Activated CD4-positive, CD25-positive, alpha-beta regulatory T cell (primary cell): ENCODE measurements around the gene WDR73.
"Not testable (repeated sequence)": the region's sequence is repeated elsewhere in the genome, so short reads cannot be mapped to it uniquely, and the experiment has no call there.

Experiments
- DNase-seq, 4 experiments: peaks; one replicate each; lab custom pipeline; 2025; lab: John Stamatoyannopoulos, UW

The WDR73 gene

GRCh38 chr15:84653910-84654688 is at the start of gene WDR73:
WDR73 (minus strand) TSS chr15:84654283; CDS start chr15:84654274, 9 bp downstream.
- DNase-seq: peak; percentile 92 to 97 (median 96)

DNA sequence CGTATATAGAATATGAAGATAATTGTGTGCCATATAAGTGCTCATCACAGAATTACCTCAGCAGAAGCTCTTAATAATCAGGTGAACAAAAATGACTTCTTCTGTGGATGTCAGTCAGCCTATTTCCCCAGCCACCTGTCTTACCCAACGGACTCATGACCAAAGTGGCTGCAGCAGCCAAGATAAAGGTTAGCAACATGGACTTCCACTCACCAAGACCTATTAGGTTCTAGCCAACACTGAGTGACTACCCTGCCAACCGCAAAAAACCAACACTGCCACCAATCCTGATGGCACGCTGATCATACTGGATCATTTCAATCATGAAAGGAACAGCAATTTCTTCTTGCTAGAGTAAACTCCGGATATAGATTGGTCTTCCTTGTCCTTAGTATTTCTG is 49.7 kb upstream of the WDR73 start:
- no peak for DNase-seq

DNA sequence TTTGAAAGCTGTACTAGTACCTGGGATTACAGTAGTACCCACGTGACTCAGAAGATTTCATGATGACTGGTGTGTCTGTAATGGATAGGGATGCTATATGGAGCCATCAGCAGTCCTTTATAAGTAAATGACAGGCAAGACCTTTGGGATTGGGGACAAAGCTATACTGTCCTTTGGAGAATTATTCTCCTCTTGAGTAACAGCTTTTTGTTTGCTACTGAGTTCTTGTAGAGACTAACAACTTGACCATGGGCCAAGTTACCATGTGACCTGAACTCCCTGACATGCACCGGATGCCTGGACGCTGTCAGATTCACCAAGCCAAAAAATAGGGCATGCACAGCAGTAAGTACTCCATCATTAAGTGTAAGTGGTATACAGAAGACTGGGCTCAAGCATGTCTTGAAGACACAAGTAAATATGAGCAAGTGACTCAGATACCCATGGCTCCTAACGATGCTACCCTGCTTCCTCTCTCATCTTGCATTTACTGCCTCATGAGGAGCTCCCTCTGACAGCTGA is 48.9 kb upstream of the WDR73 start:
- no peak for DNase-seq

GRCh38 chr15:84699538-84700191 is 45.6 kb upstream of the WDR73 start:
- no peak for DNase-seq

GRCh38 chr15:84697236-84697990 is 43.3 kb upstream of the WDR73 start:
- DNase-seq: no peak

DNA sequence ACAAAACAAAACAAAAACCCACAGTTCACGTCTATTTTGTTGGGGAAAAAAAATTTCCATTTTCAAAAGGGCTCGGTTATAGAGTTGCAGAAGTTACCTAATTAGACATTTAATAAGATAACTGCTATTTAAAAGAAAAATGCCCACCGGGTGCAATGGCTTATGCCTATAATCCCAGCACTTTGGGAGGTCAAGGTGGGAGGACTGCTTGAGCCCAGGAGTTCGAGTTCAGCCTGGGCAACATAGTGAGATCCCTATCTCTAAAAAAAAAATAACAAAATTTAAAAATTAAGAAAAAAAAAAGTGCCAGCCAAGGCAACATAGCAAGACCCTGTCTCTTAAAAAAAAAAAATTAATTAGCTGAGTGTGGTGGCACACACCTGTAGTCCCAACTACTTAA is 42.7 kb upstream of the WDR73 start:
- no peak for DNase-seq

- DNase-seq: no peak
These were observed 36.3 kb upstream of the WDR73 start for GRCh38 chr15:84690342-84690741.

DNA sequence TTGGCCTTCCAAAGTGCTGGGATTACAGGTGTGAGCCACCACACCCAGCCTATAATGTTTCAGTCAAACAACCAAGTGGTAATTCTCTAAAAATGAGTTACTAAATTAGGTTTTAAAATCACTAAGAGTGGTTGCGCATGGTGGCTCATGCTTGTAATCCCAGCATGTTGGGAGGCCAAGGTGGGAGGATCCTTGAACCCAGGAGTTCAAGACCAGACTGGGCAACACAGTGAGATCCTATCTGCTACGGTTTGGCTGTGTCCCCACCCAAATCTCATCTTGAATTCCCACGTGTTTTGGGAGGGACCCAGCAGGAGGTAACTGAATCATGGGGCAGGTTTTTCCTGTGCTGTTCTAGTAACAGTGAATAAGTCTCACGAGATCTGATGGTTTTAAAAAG is 35.8 kb upstream of the WDR73 start:
- DNase-seq: no peak

DNA sequence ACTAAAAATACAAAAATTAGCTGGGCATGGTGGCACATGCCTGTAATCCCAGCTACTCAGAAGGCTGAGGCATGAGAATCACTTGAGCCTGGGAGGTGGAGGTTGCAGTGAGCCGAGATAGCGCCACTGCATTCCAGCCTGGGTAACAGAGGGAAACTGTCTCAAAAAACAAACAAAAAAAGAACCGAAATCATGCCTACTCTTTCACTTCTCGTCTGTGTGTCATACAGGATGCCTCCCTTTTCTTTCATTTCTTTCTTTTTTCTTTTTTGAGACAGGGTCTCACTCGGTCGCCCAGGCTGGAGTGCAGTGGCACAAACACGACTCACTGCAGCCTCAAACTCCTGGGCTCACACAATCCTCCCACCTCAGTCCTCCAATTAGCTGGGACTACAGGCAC is 32.4 kb upstream of the WDR73 start:
- DNase-seq: not testable (repeated sequence)

DNA sequence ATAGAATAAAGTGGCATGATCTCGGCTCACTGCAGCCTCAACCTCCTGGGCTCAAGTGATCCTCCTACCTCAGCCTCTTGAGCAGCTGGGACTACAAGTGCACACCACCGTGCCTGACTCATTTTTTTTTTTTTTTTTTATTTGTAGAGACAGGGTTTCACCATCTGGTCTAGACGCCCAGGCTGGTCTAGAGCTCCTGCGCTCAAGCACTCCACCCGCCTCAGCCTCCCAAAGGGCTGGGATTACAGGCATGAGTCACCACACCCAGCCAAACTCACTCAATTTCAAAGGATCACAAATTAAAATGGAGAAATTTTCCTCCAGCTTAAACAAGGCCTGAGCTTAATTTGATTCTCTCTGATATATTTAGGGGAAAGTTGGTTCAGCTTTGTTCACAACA is 31.2 kb upstream of the WDR73 start:
- DNase-seq: no peak

GRCh38 chr15:84684092-84684491 is 30.0 kb upstream of the WDR73 start:
- DNase-seq: no peak

- DNase-seq: peak in 1 of 4 experiments; percentile 3
These were observed 27.7 kb upstream of the WDR73 start for GRCh38 chr15:84681831-84682230.

DNA sequence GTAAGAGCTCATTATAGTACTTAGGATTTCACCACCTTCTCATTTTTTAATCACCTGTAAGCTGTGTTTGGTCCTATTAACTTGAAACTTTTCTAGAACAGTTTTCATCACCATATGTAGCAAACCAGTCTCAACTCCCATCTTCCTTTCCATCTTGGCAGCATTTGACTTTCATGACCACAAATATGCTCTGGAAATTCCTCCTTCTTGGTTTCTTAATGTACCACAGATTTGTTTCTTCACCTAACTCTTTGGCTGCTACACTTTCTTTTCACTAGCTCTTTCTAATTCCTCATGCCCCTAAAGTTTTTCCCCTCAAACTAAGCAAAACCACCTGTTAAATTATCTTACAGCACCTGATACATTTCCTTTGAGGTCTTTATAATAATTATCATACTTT is 17.1 kb upstream of the WDR73 start:
- DNase-seq: no peak

GRCh38 chr15:84669726-84670125 is 15.6 kb upstream of the WDR73 start:
- DNase-seq: no peak

DNA sequence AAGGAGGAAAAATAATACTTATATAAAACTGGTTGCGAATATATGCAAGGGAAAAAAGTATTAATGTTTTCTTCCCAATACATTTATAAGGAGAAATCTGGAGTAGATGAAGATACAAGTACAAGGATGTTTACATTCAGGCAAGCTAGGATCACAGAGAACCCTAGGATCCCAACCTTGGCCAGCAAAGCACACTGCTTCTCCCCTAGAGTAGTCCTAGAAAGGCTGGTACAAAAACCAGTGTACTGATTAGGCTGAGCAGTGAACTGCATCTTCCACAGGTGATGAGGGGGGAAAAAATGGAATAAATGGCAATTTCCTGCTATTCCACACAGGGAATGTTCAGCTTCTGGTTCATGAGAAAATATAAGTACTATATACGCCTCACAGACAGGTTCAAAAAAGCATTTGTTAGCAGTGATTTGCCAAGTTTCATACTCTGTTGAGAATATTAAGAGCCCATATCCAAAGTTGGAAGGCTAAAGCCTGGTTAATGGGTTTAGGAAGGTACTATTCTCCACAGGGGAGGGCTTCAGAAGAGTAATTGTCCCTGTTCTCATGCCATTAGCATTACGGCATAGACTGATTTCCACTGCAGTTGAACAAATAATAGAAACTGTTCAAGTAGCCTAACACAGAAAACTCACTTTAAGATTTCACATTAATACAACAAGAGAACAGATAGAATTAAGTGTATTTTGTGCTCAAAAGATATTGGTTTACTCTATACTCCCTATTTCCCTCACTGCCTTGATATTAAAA is 14.3 kb upstream of the WDR73 start:
- DNase-seq: no peak

GRCh38 chr15:84666373-84666772 is 12.3 kb upstream of the WDR73 start:
- DNase-seq: no peak

- DNase-seq: no peak
These were observed 6.9 kb upstream of the WDR73 start for GRCh38 chr15:84661001-84661400.

GRCh38 chr15:84659904-84660781 is 6.1 kb upstream of the WDR73 start:
- DNase-seq: no peak

GRCh38 chr15:84658788-84659411 is 4.8 kb upstream of the WDR73 start:
- no peak for DNase-seq

DNA sequence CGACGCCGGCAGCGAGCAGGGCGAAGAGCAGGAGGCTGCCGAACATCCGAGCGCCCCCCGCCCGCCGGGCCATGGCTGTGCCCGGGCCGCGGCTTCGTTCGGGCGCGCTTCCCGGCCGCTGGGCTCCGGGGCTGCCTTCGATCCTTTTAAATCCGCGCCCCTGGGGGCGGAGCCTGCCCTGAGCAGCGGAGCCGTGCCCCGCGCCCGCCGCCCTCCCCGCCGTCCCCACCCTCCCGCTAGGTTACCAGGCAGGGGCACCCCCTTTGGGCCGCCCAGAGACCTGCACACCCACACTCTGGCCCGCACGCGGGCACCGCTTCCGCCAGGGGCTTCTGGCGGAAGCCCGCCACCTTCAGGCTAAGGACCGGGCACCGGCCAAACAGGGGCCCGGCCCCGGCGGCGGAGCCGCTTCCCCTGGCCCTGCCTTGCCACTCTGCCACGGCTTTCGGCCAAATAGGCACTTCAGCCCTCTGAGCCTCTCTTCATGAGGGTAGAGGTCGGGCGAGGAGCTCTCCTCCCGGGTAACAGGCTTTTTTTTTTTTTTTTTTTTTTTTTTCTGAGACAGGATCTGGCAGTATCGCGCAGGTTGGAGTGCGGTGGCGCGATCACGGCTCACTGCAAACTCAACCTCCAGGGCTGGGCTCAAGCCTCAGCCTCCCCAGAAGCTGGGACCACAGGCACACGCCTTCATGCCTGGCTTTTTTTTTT is 4.2 kb upstream of the WDR73 start, which contains the start of gene NMB:
TSS of gene NMB (minus strand) at position 120 of the 708 bp plus-strand sequence. CDS start at position 73, 47 bp downstream.
- DNase-seq: peak; percentile 61 to 78 (median 74)
